K562 (cell line): ENCODE data around the gene ELP1.

Experiments used
- POLR2A ChIP-seq: fragments of 450-650 bp; conservative IDR thresholded peaks from 2 replicates; pipeline ENCODE4 v1.6.1; 2016
- USF2 ChIP-seq: sonication (generic); formaldehyde crosslinking; IDR thresholded peaks from 2 replicates; pipeline ENCODE4 v1.5.0; 2020; ENCODE audit warnings: missing genetic modification reagents

- TF ChIP-seq POLR2A (no peak), USF2 (CRISPR knock-in tag) (no peak)
These were observed 78.4 kb downstream of the ELP1 start for GRCh38 chr9:108855529-108855886.
